H1 (cell line): ENCODE results near the gene SUCLG2. TPM values are rescaled to one million over a fixed set of nuclear protein-coding genes. Genes with fewer than 3 reads are reported as not detected.

ENCODE experiments used
- CTCF ChIA-PET: fragments of 300-600 bp; sonication (Branson Sonifier 250); formaldehyde crosslinking; loops from one replicate; lab custom pipeline; 2021; ENCODE audit not compliant: partially characterized antibody; lab: Charles Lee
- POLR2A ChIA-PET: fragments of 300-600 bp; sonication (Branson Sonifier 250); formaldehyde crosslinking; loops from one replicate; lab custom pipeline; 2021; ENCODE audit warnings: inconsistent platforms; ENCODE audit not compliant: partially characterized antibody; lab: Charles Lee
- DNase-seq, 2 experiments: peaks; one replicate each; pipeline versions ENCODE4 v3.0.0 to v3.0.0-alpha.2; 2010 to 2022; ENCODE audit warnings: low spot score in 2 of 2, low read depth in 1 of 2, mixed read lengths in 1 of 2
- FAIRE-seq: peaks from 2 replicates; lab custom pipeline; 2011; peaks lifted over from hg19 to GRCh38; lab: Jason Lieb, UNC
- H2AFZ ChIP-seq: 2 replicates; pipeline ENCODE4 v1.8.1; 2012; ENCODE audit warnings: low read length, inconsistent platforms
- H2AK5ac ChIP-seq: 2 replicates; pipeline ENCODE4 v1.6.1; 2013; ENCODE audit warnings: low read depth, low read length
- H2BK120ac ChIP-seq: replicated peaks from 2 replicates; pipeline ENCODE3; 2013; ENCODE audit warnings: low read depth, low read length, inconsistent platforms
- H2BK12ac ChIP-seq: 2 replicates; pipeline ENCODE4 v1.6.1; 2013; ENCODE audit warnings: low read depth, low read length
- H2BK15ac ChIP-seq: 2 replicates; pipeline ENCODE4 v1.6.1; 2013; ENCODE audit warnings: low read length
- H2BK20ac ChIP-seq: 2 replicates; pipeline ENCODE4 v1.6.1; 2013; ENCODE audit warnings: low read length
- H2BK5ac ChIP-seq: 2 replicates; pipeline ENCODE4 v1.6.1; 2013; ENCODE audit warnings: low read depth, low read length
- H3K14ac ChIP-seq: 2 replicates; pipeline ENCODE4 v1.6.1; 2013; ENCODE audit warnings: inconsistent platforms; ENCODE audit not compliant: insufficient read length
- H3K18ac ChIP-seq: 2 replicates; pipeline ENCODE4 v1.6.1; 2013; ENCODE audit warnings: low read length; ENCODE audit errors: extremely low read depth
- H3K23ac ChIP-seq: 2 replicates; pipeline ENCODE4 v1.6.1; 2013; ENCODE audit warnings: inconsistent platforms; ENCODE audit not compliant: insufficient read length
- H3K23me2 ChIP-seq: 2 replicates; pipeline ENCODE4 v1.6.1; 2013; ENCODE audit warnings: low read depth, low read length
- H3K27ac ChIP-seq: 2 replicates; pipeline ENCODE4 v1.6.1; 2011; ENCODE audit warnings: low read depth, low read length, inconsistent platforms
- H3K27me3 ChIP-seq, 4 experiments: replicated peaks in 1 of 4; 1 replicate in 1 of 4; 2 replicates in 3 of 4; pipeline versions ENCODE4 v1.6.1 to v1.8.1; 2011 to 2013; ENCODE audit warnings: low read length in 3 of 4, mild to moderate bottlenecking in 3 of 4, inconsistent platforms in 2 of 4, mixed read lengths in 2 of 4, moderate library complexity in 1 of 4; ENCODE audit not compliant: control insufficient read depth in 3 of 4, insufficient read depth in 3 of 4; ENCODE audit errors: extremely low read depth in 1 of 4
- H3K36me3 ChIP-seq, 4 experiments: 2 replicates each; pipeline versions ENCODE4 v1.6.1 to v1.8.1; 2011 to 2013; ENCODE audit warnings: mild to moderate bottlenecking in 4 of 4, low read length in 3 of 4, moderate library complexity in 2 of 4, control low read depth in 1 of 4, inconsistent platforms in 1 of 4; ENCODE audit not compliant: insufficient read depth in 4 of 4, control insufficient read depth in 2 of 4
- H3K4ac ChIP-seq: replicated peaks from 2 replicates; pipeline ENCODE3; 2013; ENCODE audit warnings: low read length, low read depth, mixed read lengths, inconsistent platforms; ENCODE audit not compliant: insufficient read length
- H3K4me1 ChIP-seq, 4 experiments: replicated peaks in 1 of 4; 1 replicate in 1 of 4; 2 replicates in 3 of 4; pipeline versions ENCODE4 v1.6.1 to v1.8.1; 2011 to 2013; ENCODE audit warnings: low read length in 3 of 4, inconsistent platforms in 2 of 4, mixed read lengths in 1 of 4; ENCODE audit not compliant: insufficient read depth in 4 of 4, control insufficient read depth in 3 of 4
- H3K4me2 ChIP-seq, 2 experiments: 2 replicates each; pipeline versions ENCODE4 v1.6.1 to v1.8.1; 2011 to 2013; ENCODE audit warnings: low read depth in 2 of 2, low read length in 2 of 2, control low read depth in 1 of 2, inconsistent platforms in 1 of 2, mild to moderate bottlenecking in 1 of 2; ENCODE audit not compliant: insufficient read depth in 1 of 2
- H3K4me3 ChIP-seq, 4 experiments: fragments of 200-600, 300-600 bp in 1 of 4; sonication (generic), shearing (Covaris generic), sonication (Bioruptor Twin) in 1 of 4; 2 replicates each; pipeline versions ENCODE4 v1.5.1 to v1.8.1; 2011 to 2016; ENCODE audit warnings: low read length in 4 of 4, low read depth in 3 of 4, control low read depth in 2 of 4, inconsistent platforms in 2 of 4, mild to moderate bottlenecking in 2 of 4, mixed read lengths in 1 of 4, moderate library complexity in 1 of 4; ENCODE audit not compliant: insufficient read depth in 2 of 4; ENCODE audit errors: extremely low read depth in 1 of 4
- H3K56ac ChIP-seq: replicated peaks from 2 replicates; pipeline ENCODE3; 2013; ENCODE audit warnings: low read depth, mild to moderate bottlenecking, mixed read lengths, low read length, inconsistent platforms; ENCODE audit not compliant: insufficient read length
- H3K79me1 ChIP-seq: 2 replicates; pipeline ENCODE4 v1.6.1; 2013; ENCODE audit warnings: low read depth, low read length, control low read depth
- H3K79me2 ChIP-seq, 2 experiments: 2 replicates each; pipeline versions ENCODE4 v1.6.1 to v1.8.1; 2012 to 2013; ENCODE audit warnings: low read length in 2 of 2, mild to moderate bottlenecking in 2 of 2, inconsistent platforms in 1 of 2; ENCODE audit not compliant: insufficient read depth in 2 of 2, control insufficient read depth in 1 of 2
- H3K9ac ChIP-seq, 4 experiments: replicated peaks in 1 of 4; 1 replicate in 1 of 4; 2 replicates in 3 of 4; pipeline versions ENCODE4 v1.6.1 to v1.8.1; 2011 to 2013; ENCODE audit warnings: low read depth in 3 of 4, low read length in 3 of 4, control low read depth in 2 of 4, mild to moderate bottlenecking in 2 of 4, moderate library complexity in 2 of 4, inconsistent platforms in 1 of 4; ENCODE audit errors: extremely low read depth in 1 of 4
- H3K9me3 ChIP-seq, 2 experiments: 2 replicates each; pipeline versions ENCODE4 v1.6.1 to v1.8.1; 2012 to 2013; ENCODE audit warnings: mild to moderate bottlenecking in 2 of 2, moderate library complexity in 2 of 2, control low read depth in 1 of 2, inconsistent platforms in 1 of 2, low read depth in 1 of 2, low read length in 1 of 2, mixed read lengths in 1 of 2; ENCODE audit not compliant: insufficient read depth in 2 of 2
- H4K20me1 ChIP-seq, 2 experiments: replicated peaks in 1 of 2; 2 replicates each; pipeline versions ENCODE3 to v1.8.1; 2011 to 2013; ENCODE audit warnings: inconsistent platforms in 2 of 2, low read length in 2 of 2, mild to moderate bottlenecking in 1 of 2; ENCODE audit not compliant: insufficient read depth in 2 of 2, control insufficient read depth in 1 of 2
- H4K5ac ChIP-seq: 2 replicates; pipeline ENCODE4 v1.6.1; 2013; ENCODE audit warnings: low read length, low read depth, mixed read lengths, inconsistent platforms; ENCODE audit not compliant: insufficient read length
- H4K8ac ChIP-seq: 2 replicates; pipeline ENCODE4 v1.8.0; 2013; ENCODE audit warnings: mild to moderate bottlenecking, moderate library complexity, low read length, inconsistent platforms; ENCODE audit not compliant: insufficient read depth; ENCODE audit errors: extremely low read depth
- H4K91ac ChIP-seq: replicated peaks from 2 replicates; pipeline ENCODE3; 2013; ENCODE audit warnings: low read length, mixed read lengths, inconsistent platforms; ENCODE audit not compliant: insufficient read length
- ATF3 ChIP-seq: IDR thresholded peaks from 2 replicates; pipeline ENCODE4 v1.6.1; 2011; ENCODE audit warnings: low read depth, mild to moderate bottlenecking, low read length; ENCODE audit not compliant: insufficient read depth
- CEBPB ChIP-seq: IDR thresholded peaks from 2 replicates; pipeline ENCODE4 v1.6.1; 2012; ENCODE audit warnings: low read depth, low read length
- CHD1 ChIP-seq: IDR thresholded peaks from 2 replicates; pipeline ENCODE4 v1.6.1; 2012; ENCODE audit warnings: low read depth, low read length, improper control_type of control experiment
- WGBS, 2 experiments: shearing (Covaris generic) in 1 of 2; methylation state at CpG; one replicate each; pipeline versions ENCODE4 v1.1.6 to v1.1.7; 2013 to 2015; ENCODE audit warnings: low lambda C conversion rate in 2 of 2, mixed read lengths in 2 of 2, inconsistent platforms in 1 of 2, low coverage in 1 of 2, missing lambda C conversion rate in 1 of 2; ENCODE audit not compliant: insufficient replicate concordance in 2 of 2, insufficient coverage in 1 of 2, insufficient read length in 1 of 2; ENCODE audit errors: extremely low coverage in 1 of 2, missing lambda C conversion rate in 1 of 2; 5-methylcytosine and 5-hydroxymethylcytosine counted together
- polyA plus RNA-seq, 7 experiments: library from polyadenylated mRNA; depleted of rRNA in 3 of 7; stranded (reverse) in 5 of 7; unstranded in 2 of 7; fragments of >200 nt in 5 of 7; fragments of 200-250 nt in 2 of 7; gene quantifications; 1 replicate in 5 of 7; 2 replicates in 1 of 7; 4 replicates in 1 of 7; pipeline versions ENCODE4 v1.2.1 to v1.2.3, GENCODE V29; 2011 to 2013; ENCODE audit warnings: missing spikeins in 2 of 7, mixed read lengths in 2 of 7
- total RNA-seq: library from RNA; stranded (reverse); fragmentation: NEBNext Ultra II Directional; extraction: Animal tissue kit (Norgen Biotek cat#: 25700); gene quantifications from 2 replicates; pipeline ENCODE4 v1.2.1, GENCODE V29; 2021

SUCLG2 gene
- total and polyA plus RNA-seq, 2 of the 8 experiments (the other 6 are each of a cell fraction or from before 2014, with no cell fraction given) = 12.9 to 46.2 TPM

- no peaks in the 10 kb centered on the region for H3K27me3 ChIP-seq
- TF ChIP-seq ATF3 (no peak), CHD1 (no peak), CEBPB (peak; percentile 7; the same call in 1 of the 2 replicates)
- ChIA-PET POLR2A (no interaction called here), CTCF (no interaction called here)
- no peak overlapping the region for H3K18ac ChIP-seq
- no peak overlapping the region for H3K4ac ChIP-seq
- H2AFZ ChIP-seq = no peak overlapping the region
- H2BK20ac ChIP-seq = no peak overlapping the region
- H3K14ac ChIP-seq = no peak overlapping the region
- no peak overlapping the region for H2BK15ac ChIP-seq
- 94% methylated on average over 3 of the region's 3 CpGs; no CpG with 5 or more reads in 1 of the 2 experiments for WGBS, 2 experiments
- H3K27ac ChIP-seq = no peak overlapping the region
- no peaks in the 10 kb centered on the region for H4K20me1 ChIP-seq
- H3K79me2 ChIP-seq = no peaks in the 10 kb centered on the region
- H3K9me3 ChIP-seq = no peaks in the 10 kb centered on the region
- H3K4me1 ChIP-seq = no peaks in the 10 kb centered on the region
- no peak overlapping the region for H2BK5ac ChIP-seq
- no peak overlapping the region for H4K91ac ChIP-seq
- no peak overlapping the region for H3K23ac ChIP-seq
- FAIRE-seq (no peak), DNase-seq (no peak)
- H3K79me1 ChIP-seq = no peaks in the 10 kb centered on the region
- no peak overlapping the region for H3K9ac ChIP-seq
- H3K56ac ChIP-seq = no peak overlapping the region
- no peaks in the 10 kb centered on the region for H3K36me3 ChIP-seq
- H3K23me2 ChIP-seq = no peaks in the 10 kb centered on the region
- no peak overlapping the region for H2BK120ac ChIP-seq
- no peak overlapping the region for H4K8ac ChIP-seq
- no peak overlapping the region for H3K4me3 ChIP-seq
- H3K4me2 ChIP-seq = no peak overlapping the region
- H2BK12ac ChIP-seq = no peak overlapping the region
- H2AK5ac ChIP-seq = no peak overlapping the region
- no peak overlapping the region for H4K5ac ChIP-seq
Measured at GRCh38 chr3:67437090-67437489, 217.3 kb downstream of the SUCLG2 start.
